Transverse colon (tissue), 3 donors: Measurements from ENCODE around the gene CKAP5.

Experiments used
- CTCF ChIP-seq, 5 experiments: fragments of 200-600 bp in 3 of 5; fragments of 450-650 bp in 2 of 5; sonication (generic) in 3 of 5; IDR thresholded peaks; 1 replicate in 2 of 5; 2 replicates in 3 of 5; pipeline ENCODE4 v1.5.1; 2016 to 2017; ENCODE audit warnings: antibody characterized with exemption in 5 of 5, inconsistent platforms in 3 of 5, mild to moderate bottlenecking in 2 of 5, moderate library complexity in 1 of 5
- EP300 ChIP-seq: sonication (generic); formaldehyde crosslinking; IDR thresholded peaks from one replicate; pipeline ENCODE4 v1.6.1; 2017; ENCODE audit warnings: antibody characterized with exemption, low read depth
- POLR2A ChIP-seq: fragments of 450-650 bp; IDR thresholded peaks from one replicate; pipeline ENCODE4 v1.6.1; 2016; ENCODE audit warnings: antibody characterized with exemption, mild to moderate bottlenecking, moderate library complexity

- TF ChIP-seq POLR2A (peak; percentile 56), EP300 (no peak), CTCF (IDR thresholded peaks at IDR 0.05) (no peak)
Measured at GRCh38 chr11:46845740-46846509, at the start of gene CKAP5.
